ENCODE data around the gene SYNGR3. TPM values are rescaled to one million over a fixed set of nuclear protein-coding genes. Genes with fewer than 3 reads are reported as not detected.
A peak's percentile ranks its signal among the peaks of the same experiment; 100 is the strongest.

The SYNGR3 gene
- total and polyA plus RNA-seq, 2 of the 13 experiments (the other 11 are each of a cell fraction or from before 2014, with no cell fraction given) = 0.97 to 5.7 TPM

DNA sequence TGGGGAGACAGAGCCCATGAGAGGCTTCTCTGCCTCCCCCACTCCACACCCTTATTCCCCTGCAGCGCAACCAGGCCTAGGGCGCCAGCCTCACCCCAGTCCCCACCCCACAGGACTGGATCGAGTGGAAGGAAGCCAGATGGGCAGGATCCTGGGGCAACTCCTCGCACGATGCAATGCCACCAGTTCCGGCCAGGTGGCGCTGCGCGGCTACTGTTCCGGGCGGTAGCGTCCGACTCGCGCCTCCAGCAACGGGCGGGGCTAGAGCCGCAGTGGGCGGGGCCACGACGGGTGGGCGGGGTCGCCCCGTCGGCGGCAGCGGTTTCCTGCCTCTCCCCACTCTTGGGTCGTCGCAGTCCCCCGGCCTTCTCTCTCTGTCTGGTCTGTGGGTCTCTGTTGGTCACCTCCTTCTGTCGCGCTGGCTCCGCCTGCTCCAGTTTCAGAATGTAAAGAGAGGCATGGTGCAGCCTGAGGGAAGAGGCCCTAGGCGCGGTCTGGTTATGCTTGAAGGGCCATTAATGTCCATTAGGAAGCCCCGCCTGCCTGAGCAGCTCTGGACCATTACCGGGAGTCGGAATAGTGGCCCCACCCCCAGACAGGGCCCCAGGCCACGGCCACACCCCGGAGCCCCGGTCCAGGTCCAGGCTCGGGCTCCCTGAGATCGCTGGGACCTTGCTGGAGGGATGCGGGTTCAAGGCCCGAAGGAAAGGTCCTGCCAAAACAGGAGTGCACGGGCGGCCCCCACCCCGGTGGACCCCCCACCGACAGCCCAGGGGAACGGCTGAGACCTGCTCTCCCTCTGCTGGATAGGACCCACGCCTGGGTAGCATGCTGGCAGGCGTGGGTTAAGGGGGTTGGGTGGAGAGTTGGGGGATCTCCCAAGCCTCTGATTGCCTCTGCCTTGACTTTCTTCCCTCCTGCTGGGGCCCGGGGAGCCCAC lies 33.6 kb downstream of the SYNGR3 start (continued):
- TF ChIP-seq ZNF616 (CRISPR knock-in tag; IDR thresholded peaks at IDR 0.05; ENCODE audit: low read depth) (no peak), ZNF235 (CRISPR knock-in tag; IDR thresholded peaks at IDR 0.05; ENCODE audit: borderline replicate concordance) (no peak), FIP1L1 (IDR thresholded peaks at IDR 0.05; ENCODE audit: borderline replicate concordance, insufficient read depth, low read depth, low read length) (no peak), CHD2 (IDR thresholded peaks at IDR 0.05; ENCODE audit: low read depth, low read length) (peak; percentile 36; the same call in 1 of the 2 replicates), ARNT2 (CRISPR knock-in tag; IDR thresholded peaks at IDR 0.05; ENCODE audit: low read depth) (no peak), ZUFSP (CRISPR knock-in tag; IDR thresholded peaks at IDR 0.05; ENCODE audit: borderline replicate concordance) (no peak), CENPX (CRISPR knock-in tag; IDR thresholded peaks at IDR 0.05) (no peak), TGIF2 (CRISPR knock-in tag; IDR thresholded peaks at IDR 0.05) (no peak; the same call in 1 of the 2 replicates), STAG1 (CRISPR knock-in tag; IDR thresholded peaks at IDR 0.05) (peak; percentile 96), ATF2 (CRISPR knock-in tag; IDR thresholded peaks at IDR 0.05) (peak; percentile 66; the same call in 1 of the 2 replicates), KLF15 (CRISPR knock-in tag; IDR thresholded peaks at IDR 0.05; ENCODE audit: borderline replicate concordance) (no peak), ETV6 (CRISPR knock-in tag; conservative IDR thresholded peaks at IDR 0.05) (0 out of 2 replicates have a peak, but pooled peaks have one; percentile 59), MTF1 (CRISPR knock-in tag; IDR thresholded peaks at IDR 0.05) (no peak), HDAC6 (IDR thresholded peaks at IDR 0.05; ENCODE audit: low read depth, low read length) (no peak), ZNF513 (CRISPR knock-in tag; conservative IDR thresholded peaks at IDR 0.05) (no peak), POLR2A (IDR thresholded peaks at IDR 0.05; ENCODE audit: insufficient read depth in 1 of 2, low read depth in 2 of 2, low read length in 2 of 2) (peak in 1 of 2 experiments; percentile 78; a peak in 2 of 4 replicates), BCL6 (CRISPR knock-in tag; IDR thresholded peaks at IDR 0.05) (peak; percentile 29; the same call in 1 of the 2 replicates), IKZF1 (IDR thresholded peaks at IDR 0.05) (no peak), ZKSCAN8 (CRISPR knock-in tag; IDR thresholded peaks at IDR 0.05; ENCODE audit: borderline replicate concordance) (no peak), ZNF674 (CRISPR knock-in tag; IDR thresholded peaks at IDR 0.05; ENCODE audit: low read depth) (no peak), ZNF615 (CRISPR knock-in tag; IDR thresholded peaks at IDR 0.05; ENCODE audit: borderline replicate concordance) (no peak)
- TF ChIP-seq, protein P1, sequence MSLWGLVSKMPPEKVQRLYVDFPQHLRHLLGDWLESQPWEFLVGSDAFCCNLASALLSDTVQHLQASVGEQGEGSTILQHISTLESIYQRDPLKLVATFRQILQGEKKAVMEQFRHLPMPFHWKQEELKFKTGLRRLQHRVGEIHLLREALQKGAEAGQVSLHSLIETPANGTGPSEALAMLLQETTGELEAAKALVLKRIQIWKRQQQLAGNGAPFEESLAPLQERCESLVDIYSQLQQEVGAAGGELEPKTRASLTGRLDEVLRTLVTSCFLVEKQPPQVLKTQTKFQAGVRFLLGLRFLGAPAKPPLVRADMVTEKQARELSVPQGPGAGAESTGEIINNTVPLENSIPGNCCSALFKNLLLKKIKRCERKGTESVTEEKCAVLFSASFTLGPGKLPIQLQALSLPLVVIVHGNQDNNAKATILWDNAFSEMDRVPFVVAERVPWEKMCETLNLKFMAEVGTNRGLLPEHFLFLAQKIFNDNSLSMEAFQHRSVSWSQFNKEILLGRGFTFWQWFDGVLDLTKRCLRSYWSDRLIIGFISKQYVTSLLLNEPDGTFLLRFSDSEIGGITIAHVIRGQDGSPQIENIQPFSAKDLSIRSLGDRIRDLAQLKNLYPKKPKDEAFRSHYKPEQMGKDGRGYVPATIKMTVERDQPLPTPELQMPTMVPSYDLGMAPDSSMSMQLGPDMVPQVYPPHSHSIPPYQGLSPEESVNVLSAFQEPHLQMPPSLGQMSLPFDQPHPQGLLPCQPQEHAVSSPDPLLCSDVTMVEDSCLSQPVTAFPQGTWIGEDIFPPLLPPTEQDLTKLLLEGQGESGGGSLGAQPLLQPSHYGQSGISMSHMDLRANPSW (CRISPR knock-in tag; IDR thresholded peaks at IDR 0.05; ENCODE audit: borderline replicate concordance) = no peak

Data from HepG2 (cell line).